T-cell (primary cell): Measurements from ENCODE around the gene SPINK4. TPM values are rescaled to one million over a fixed set of nuclear protein-coding genes. Genes with fewer than 3 reads are reported as not detected.

ENCODE experiments used
- ATAC-seq, 4 experiments: fragments of 200-7000 bp in 3 of 4; fragments of 150-1000 bp in 1 of 4; cut with Tn5 transposase; replicated peaks in 1 of 4; 1 replicate in 3 of 4; 2 replicates in 1 of 4; pipeline ENCODE4 v1.10.0; 2021; ENCODE audit warnings: moderate library complexity in 3 of 4, mild to moderate bottlenecking in 2 of 4, moderate number of reproducible peaks in 1 of 4
- CTCF ChIA-PET, 2 donors: fragments of 300-600 bp; sonication (Branson Sonifier 250); formaldehyde crosslinking; loops; one replicate each; lab custom pipeline; 2022; ENCODE audit warnings: antibody characterized with exemption in 2 of 2; lab: Charles Lee
- POLR2A ChIA-PET, 2 donors: fragments of 300-600 bp; sonication (Branson Sonifier 250); formaldehyde crosslinking; loops; one replicate each; lab custom pipeline; 2022; ENCODE audit warnings: antibody characterized with exemption in 2 of 2; lab: Charles Lee
- DNase-seq, 35 experiments: peaks; one replicate each; pipeline versions ENCODE4 v3.0.0 to v3.0.0-alpha.2; 2013 to 2023
- H3K27ac ChIP-seq: one replicate; pipeline ENCODE4 v1.5.1; 2013; ENCODE audit warnings: low read length
- H3K27me3 ChIP-seq, 2 experiments: replicated peaks in 1 of 2; 1 replicate in 1 of 2; 2 replicates in 1 of 2; pipeline versions ENCODE4 v1.6.1 to v1.7.0; 2013; ENCODE audit warnings: low read length in 1 of 2, mixed read lengths in 1 of 2; ENCODE audit not compliant: control insufficient read depth in 2 of 2, insufficient read depth in 2 of 2; ENCODE audit errors: extremely low read depth in 1 of 2
- H3K36me3 ChIP-seq, 2 donors: 1 replicate in 1 of 2; 2 replicates in 1 of 2; pipeline versions ENCODE4 v1.6.1 to v1.7.0; 2013; ENCODE audit warnings: low read length in 1 of 2; ENCODE audit not compliant: control insufficient read depth in 2 of 2, insufficient read depth in 1 of 2; ENCODE audit errors: extremely low read depth in 1 of 2
- H3K4me1 ChIP-seq, 2 experiments: 1 replicate in 1 of 2; 2 replicates in 1 of 2; pipeline versions ENCODE4 v1.6.1 to v1.7.0; 2013; ENCODE audit warnings: low read length in 2 of 2, mixed read lengths in 1 of 2; ENCODE audit not compliant: insufficient read depth in 2 of 2, control insufficient read depth in 1 of 2; ENCODE audit errors: extremely low read depth in 1 of 2
- H3K4me3 ChIP-seq, 2 donors: 1 replicate in 1 of 2; 2 replicates in 1 of 2; pipeline versions ENCODE4 v1.5.1 to v1.7.0; 2013; ENCODE audit warnings: mild to moderate bottlenecking in 2 of 2, low read length in 1 of 2, moderate library complexity in 1 of 2; ENCODE audit not compliant: control insufficient read depth in 1 of 2; ENCODE audit errors: extremely low read depth in 1 of 2
- H3K9me3 ChIP-seq: 2 replicates; pipeline ENCODE4 v1.7.0; 2013
- H3K27ac Mint-ChIP-seq, 2 donors: one replicate each; pipeline ENCODE4 v1.8.0; 2020 to 2021; ENCODE audit warnings: mild to moderate bottlenecking in 2 of 2, mixed read lengths in 2 of 2
- H3K27me3 Mint-ChIP-seq, 2 donors: one replicate each; pipeline ENCODE4 v1.8.0; 2021 to 2022; ENCODE audit warnings: mixed read lengths in 2 of 2
- H3K36me3 Mint-ChIP-seq: one replicate; pipeline ENCODE4 v1.8.0; 2021; ENCODE audit warnings: mixed read lengths
- H3K4me1 Mint-ChIP-seq, 3 donors: one replicate each; pipeline ENCODE4 v1.8.0; 2020 to 2022; ENCODE audit warnings: mixed read lengths in 3 of 3, mild to moderate bottlenecking in 1 of 3
- H3K4me3 Mint-ChIP-seq, 3 donors: one replicate each; pipeline ENCODE4 v1.8.0; 2020 to 2022; ENCODE audit warnings: mild to moderate bottlenecking in 3 of 3, mixed read lengths in 3 of 3, moderate library complexity in 3 of 3
- H3K9me3 Mint-ChIP-seq, 3 donors: one replicate each; pipeline ENCODE4 v1.8.0; 2020 to 2022; ENCODE audit warnings: mixed read lengths in 3 of 3
- WGBS: methylation state at CpG from one replicate; pipeline ENCODE4 v1.1.5; 2013; ENCODE audit warnings: missing lambda C conversion rate; ENCODE audit not compliant: insufficient coverage; 5-methylcytosine and 5-hydroxymethylcytosine counted together
- total RNA-seq, 35 experiments: library from RNA in 6 of 35; stranded (reverse) in 6 of 35; fragments of 120-200 nt in 1 of 35; gene quantifications; one replicate each; pipeline versions ENCODE4 v1.2.1 to v1.2.4 and lab custom pipeline; 2013 to 2026

The SPINK4 gene
- total RNA-seq, 5 donors from 2014 or later (not counting 1 experiment from before 2014, with no cell fraction given): not detected

DNA sequence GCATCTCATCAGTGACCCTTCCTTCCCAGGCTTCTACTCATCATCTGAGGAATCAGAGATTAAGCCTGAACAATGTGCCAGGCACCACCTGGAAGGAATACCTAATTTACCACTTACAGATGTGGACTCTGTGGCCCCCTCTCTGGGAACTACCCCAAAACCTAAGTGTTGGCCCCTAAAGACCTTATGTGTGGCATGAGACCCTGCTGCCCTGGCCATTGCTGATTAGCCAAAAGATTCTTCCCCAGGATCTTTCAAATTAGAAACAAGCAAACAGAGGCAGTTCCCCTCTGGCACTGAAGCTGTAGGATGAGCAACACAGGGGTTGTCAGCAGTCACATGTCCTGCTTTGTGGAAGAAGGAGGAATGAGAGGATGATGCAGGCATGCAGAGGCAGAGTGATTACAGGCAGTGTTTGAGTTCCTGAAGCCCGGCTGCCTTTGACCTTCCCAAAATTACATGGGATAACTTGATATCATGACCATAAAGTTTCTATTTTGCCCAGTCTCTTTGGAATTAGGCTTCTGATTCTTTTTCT lies 10.6 kb downstream of the SPINK4 start:
- WGBS: no CpG with 5 or more reads among the region's 1 CpG
- H3K4me3 ChIP-seq: no peak overlapping the region
- peaks cover 0 to 38% of the 10 kb centered on the region in 2 donors for H3K36me3 ChIP-seq
- no peaks in the 10 kb centered on the region for H3K9me3 ChIP-seq
- ATAC-seq (no peak), DNase-seq (no peak)
- peaks cover 24% of the 10 kb centered on the region for H3K36me3 Mint-ChIP-seq
- no peaks in the 10 kb centered on the region for H3K4me1 ChIP-seq
- H3K27ac ChIP-seq: no peak overlapping the region
- CTCF ChIA-PET: no interaction called here
- no peaks in the 10 kb centered on the region for H3K9me3 Mint-ChIP-seq
- no peaks in the 10 kb centered on the region for H3K27me3 ChIP-seq
- POLR2A ChIA-PET: no interaction called here
- H3K27ac Mint-ChIP-seq: no peak overlapping the region
- no peak overlapping the region for H3K4me3 Mint-ChIP-seq
- no peaks in the 10 kb centered on the region for H3K27me3 Mint-ChIP-seq
- H3K4me1 Mint-ChIP-seq: no peaks in the 10 kb centered on the region

DNA sequence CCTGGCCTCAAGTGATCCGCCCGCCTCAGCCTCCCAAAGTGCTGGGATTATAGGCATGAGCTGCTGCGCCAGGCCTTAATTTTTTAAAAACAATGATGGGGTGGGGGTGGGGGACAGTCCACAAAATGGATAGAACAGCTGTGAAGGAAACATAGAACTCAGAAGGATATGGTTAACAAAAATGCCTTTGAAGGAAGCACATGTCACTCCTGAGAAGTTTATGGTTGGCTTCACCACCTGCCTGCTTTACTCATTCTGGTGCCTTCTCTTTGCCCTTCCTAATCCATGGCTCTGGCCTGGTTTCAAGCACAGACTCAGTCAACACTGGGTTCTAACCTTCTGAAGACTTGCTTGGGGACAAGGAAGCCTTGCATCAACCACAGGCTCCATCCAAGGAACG lies 14.2 kb downstream of the SPINK4 start:
- no peaks in the 10 kb centered on the region for H3K4me1 ChIP-seq
- H3K27ac Mint-ChIP-seq: no peak overlapping the region
- no peaks in the 10 kb centered on the region for H3K27me3 ChIP-seq
- ChIA-PET POLR2A (interaction anchor here in 1 of 2 donors (0.6 kb wide), 1 partner anchor 190 kb away, joined by 6 read pairs; no protein-coding TSS in a partner anchor), CTCF (interaction anchor here in 1 of 2 donors (0.6 kb wide), 1 partner anchor 126 kb away, joined by 5 read pairs; no protein-coding TSS in a partner anchor)
- H3K36me3 Mint-ChIP-seq: peaks cover 37% of the 10 kb centered on the region
- no peaks in the 10 kb centered on the region for H3K9me3 ChIP-seq
- DNase-seq: no peak
- ATAC-seq: no peak
- H3K27me3 Mint-ChIP-seq: no peaks in the 10 kb centered on the region
- no peak overlapping the region for H3K4me3 ChIP-seq
- WGBS: 100% methylated on average over 3 of the region's 4 CpGs
- peaks cover 0 to 8% (median 1%) of the 10 kb centered on the region in 3 donors for H3K4me1 Mint-ChIP-seq
- H3K27ac ChIP-seq: no peak overlapping the region
- H3K4me3 Mint-ChIP-seq: no peak overlapping the region
- H3K36me3 ChIP-seq: peaks cover 0 to 65% of the 10 kb centered on the region in 2 donors
- H3K9me3 Mint-ChIP-seq: no peaks in the 10 kb centered on the region

DNA sequence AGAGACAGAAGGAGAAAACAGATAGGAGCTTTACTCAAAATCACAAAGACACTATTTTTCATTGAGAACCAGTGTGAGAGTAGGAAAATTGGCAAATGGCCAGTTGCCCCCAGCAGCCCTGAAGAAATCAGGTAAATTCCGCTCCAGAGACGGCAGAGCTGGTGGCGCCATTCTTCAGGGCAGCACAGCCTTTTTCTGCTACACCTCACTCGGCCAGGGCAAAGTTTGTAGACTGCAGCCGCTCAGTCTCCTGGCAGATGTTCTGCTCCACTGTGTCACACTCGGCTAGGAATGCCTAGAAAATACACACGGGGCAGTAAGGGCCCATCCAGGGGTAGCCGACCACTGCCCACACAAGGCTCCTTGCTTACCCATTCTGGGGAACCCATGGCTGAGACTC lies 15.0 kb downstream of the SPINK4 start:
- ChIA-PET CTCF (interaction anchor here in 1 of 2 donors (0.5 kb wide), 1 partner anchor 29 kb away, joined by 3 read pairs; no protein-coding TSS in a partner anchor), POLR2A (no interaction called here)
- DNase-seq: no peak
- Histone ChIP-seq H3K36me3 (peaks cover 3 to 73% of the 10 kb centered on the region in 2 donors), H3K9me3 (no peaks in the 10 kb centered on the region), H3K27me3 (no peaks in the 10 kb centered on the region), H3K4me3 (no peak overlapping the region), H3K27ac (no peak overlapping the region), H3K4me1 (no peaks in the 10 kb centered on the region)
- Mint-ChIP-seq H3K9me3 (no peaks in the 10 kb centered on the region), H3K4me3 (no peak overlapping the region), H3K4me1 (peaks cover 2 to 8% (median 4%) of the 10 kb centered on the region in 3 donors), H3K36me3 (peaks cover 44% of the 10 kb centered on the region), H3K27ac (no peak overlapping the region), H3K27me3 (no peaks in the 10 kb centered on the region)
- WGBS: 94% methylated on average over 8 of the region's 8 CpGs
- ATAC-seq: no peak

DNA sequence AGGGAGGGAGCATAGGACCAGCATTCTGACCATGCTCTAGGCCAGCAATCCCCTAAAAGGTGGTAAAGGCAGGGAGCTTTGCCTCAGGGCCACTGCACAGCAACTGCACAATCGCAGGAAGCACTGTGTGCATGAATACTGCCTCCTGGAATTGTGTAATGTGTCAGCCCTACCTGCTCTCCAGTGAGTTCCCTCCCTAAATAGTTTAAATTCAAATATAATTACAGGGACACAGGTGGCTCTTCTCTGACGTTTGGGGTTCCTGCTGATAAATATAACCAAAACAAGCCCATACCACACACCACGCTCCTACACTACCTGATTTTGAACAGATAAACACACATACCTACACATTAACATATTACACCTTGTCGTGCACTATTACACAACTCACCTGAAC lies 15.5 kb downstream of the SPINK4 start:
- CTCF ChIA-PET: interaction anchor here in 1 of 2 donors (0.5 kb wide), 1 partner anchor 30 kb away, joined by 3 read pairs; no protein-coding TSS in a partner anchor
- Histone ChIP-seq H3K36me3 (peaks cover 3 to 78% of the 10 kb centered on the region in 2 donors), H3K4me3 (no peak overlapping the region), H3K9me3 (no peaks in the 10 kb centered on the region), H3K27ac (no peak overlapping the region), H3K4me1 (no peaks in the 10 kb centered on the region), H3K27me3 (no peaks in the 10 kb centered on the region)
- DNase-seq (no peak), ATAC-seq (no peak)
- WGBS: 92% methylated on average over 3 of the region's 4 CpGs
- Mint-ChIP-seq H3K36me3 (peaks cover 49% of the 10 kb centered on the region), H3K4me3 (no peak overlapping the region), H3K4me1 (peaks cover 2 to 8% (median 6%) of the 10 kb centered on the region in 3 donors), H3K9me3 (no peaks in the 10 kb centered on the region), H3K27me3 (no peaks in the 10 kb centered on the region), H3K27ac (no peak overlapping the region)
- POLR2A ChIA-PET: no interaction called here

DNA sequence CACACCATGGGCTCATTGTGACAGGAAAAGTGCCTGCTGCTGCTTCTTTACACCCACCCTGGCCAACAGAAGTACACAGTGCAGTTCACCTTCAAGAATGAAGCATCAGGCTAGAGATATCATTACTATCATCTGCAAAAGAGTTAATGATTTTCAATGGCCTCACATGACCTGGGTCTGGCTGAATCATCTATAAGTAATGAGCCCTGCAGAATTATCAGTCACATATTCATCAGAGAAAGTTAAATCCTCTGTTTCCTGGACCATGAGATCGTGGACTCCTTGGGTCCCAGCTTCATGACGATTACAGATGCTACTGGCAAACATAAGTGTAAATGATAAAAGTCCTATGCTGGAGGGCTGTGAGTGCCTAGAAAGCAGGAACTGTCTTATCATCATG lies 16.3 kb downstream of the SPINK4 start:
- H3K4me1 ChIP-seq: no peaks in the 10 kb centered on the region
- peaks cover 4 to 8% (median 8%) of the 10 kb centered on the region in 3 donors for H3K4me1 Mint-ChIP-seq
- peak overlapping the region in 1 of 2 donors; percentile 34 for H3K27ac Mint-ChIP-seq
- peaks cover 56% of the 10 kb centered on the region for H3K36me3 Mint-ChIP-seq
- ATAC-seq (no peak), DNase-seq (no peak)
- POLR2A ChIA-PET: no interaction called here
- no peaks in the 10 kb centered on the region for H3K27me3 Mint-ChIP-seq
- H3K9me3 Mint-ChIP-seq: no peaks in the 10 kb centered on the region
- no peak overlapping the region for H3K27ac ChIP-seq
- H3K4me3 ChIP-seq: no peak overlapping the region
- H3K9me3 ChIP-seq: no peaks in the 10 kb centered on the region
- H3K4me3 Mint-ChIP-seq: no peak overlapping the region
- WGBS: no CpG with 5 or more reads among the region's 2 CpGs
- CTCF ChIA-PET: interaction anchor here in 1 of 2 donors (0.5 kb wide), 1 partner anchor 30 kb away, joined by 3 read pairs; no protein-coding TSS in a partner anchor
- no peaks in the 10 kb centered on the region for H3K27me3 ChIP-seq
- H3K36me3 ChIP-seq: peaks cover 3 to 85% of the 10 kb centered on the region in 2 donors

DNA sequence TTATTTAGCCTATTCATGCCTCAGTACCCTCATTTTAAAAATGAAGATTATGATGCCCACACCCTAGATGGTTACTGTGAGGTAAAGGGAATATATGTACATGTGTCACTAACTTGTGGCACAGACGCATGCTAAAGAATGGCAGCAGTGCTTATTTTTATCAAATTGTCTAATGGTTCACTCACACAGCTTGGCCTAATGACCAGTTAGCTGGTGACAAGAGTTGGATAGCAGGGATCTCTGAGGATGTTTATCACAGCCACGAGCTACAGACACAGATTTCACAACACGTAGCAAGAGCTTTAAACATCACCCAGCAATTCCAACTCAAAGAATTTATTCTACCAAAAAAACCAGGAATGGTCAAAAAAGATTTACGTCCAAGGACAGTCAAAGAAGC lies 17.3 kb downstream of the SPINK4 start:
- CTCF ChIA-PET: interaction anchor here in 1 of 2 donors (0.6 kb wide), 1 partner anchor 196 kb away, joined by 3 read pairs; no protein-coding TSS in a partner anchor
- ATAC-seq: no peak
- Mint-ChIP-seq H3K9me3 (no peaks in the 10 kb centered on the region), H3K4me3 (no peak overlapping the region), H3K36me3 (peaks cover 58% of the 10 kb centered on the region), H3K27ac (no peak overlapping the region), H3K4me1 (peaks cover 4 to 13% (median 8%) of the 10 kb centered on the region in 3 donors), H3K27me3 (no peaks in the 10 kb centered on the region)
- peaks cover 3 to 91% of the 10 kb centered on the region in 2 donors for H3K36me3 ChIP-seq
- 100% methylated on average over 1 of the region's 4 CpGs for WGBS
- no peak for DNase-seq
- no peak overlapping the region for H3K27ac ChIP-seq
- no peak overlapping the region for H3K4me3 ChIP-seq
- no peaks in the 10 kb centered on the region for H3K4me1 ChIP-seq
- POLR2A ChIA-PET: interaction anchor here in 1 of 2 donors (0.8 kb wide), 1 partner anchor 231 kb away, joined by 4 read pairs; no protein-coding TSS in a partner anchor
- no peaks in the 10 kb centered on the region for H3K27me3 ChIP-seq
- H3K9me3 ChIP-seq: no peaks in the 10 kb centered on the region
